ENCODE results near the gene DLG5.

The DLG5 gene

GRCh38 chr10:77892761-77893160 is 33.8 kb downstream of the DLG5 start:
- no peak for DNase-seq (ENCODE audit: low read depth, low spot score)

- DNase-seq (ENCODE audit: low read depth, low spot score): no peak
Observed at GRCh38 chr10:77892021-77892739, 34.4 kb downstream of the DLG5 start.

GRCh38 chr10:77890097-77890496 is 36.5 kb downstream of the DLG5 start:
- DNase-seq (ENCODE audit: low read depth, low spot score): no peak

- DNase-seq (ENCODE audit: low read depth, low spot score): no peak
Observed at GRCh38 chr10:77889277-77889903, 37.2 kb downstream of the DLG5 start.

GRCh38 chr10:77888356-77888703 is 38.2 kb downstream of the DLG5 start:
- no peak for DNase-seq (ENCODE audit: low read depth, low spot score)

GRCh38 chr10:77887631-77888355 is 38.8 kb downstream of the DLG5 start:
- no peak for DNase-seq (ENCODE audit: low read depth, low spot score)

GRCh38 chr10:77886795-77887355 is 39.7 kb downstream of the DLG5 start:
- no peak for DNase-seq (ENCODE audit: low read depth, low spot score)

- no peak for DNase-seq (ENCODE audit: low read depth, low spot score)
Observed at GRCh38 chr10:77884181-77884580, 42.4 kb downstream of the DLG5 start.

GRCh38 chr10:77881636-77882035 is 44.9 kb downstream of the DLG5 start:
- DNase-seq (ENCODE audit: low read depth, low spot score): no peak

GRCh38 chr10:77881222-77881621 is 45.3 kb downstream of the DLG5 start:
- DNase-seq (ENCODE audit: low read depth, low spot score): no peak

GRCh38 chr10:77879710-77880109 is 46.8 kb downstream of the DLG5 start:
- DNase-seq (ENCODE audit: low read depth, low spot score): no peak

- DNase-seq (ENCODE audit: low read depth, low spot score): no peak
Observed at GRCh38 chr10:77879065-77879464, 47.5 kb downstream of the DLG5 start.

GRCh38 chr10:77877441-77878344 is 48.9 kb downstream of the DLG5 start:
- no peak for DNase-seq (ENCODE audit: low read depth, low spot score)

- no peak for DNase-seq (ENCODE audit: low read depth, low spot score)
Observed at GRCh38 chr10:77875730-77876129, 50.8 kb downstream of the DLG5 start.

GRCh38 chr10:77874872-77875271 is 51.7 kb downstream of the DLG5 start:
- DNase-seq (ENCODE audit: low read depth, low spot score): no peak

- no peak for DNase-seq (ENCODE audit: low read depth, low spot score)
Observed at GRCh38 chr10:77873536-77874380, 52.8 kb downstream of the DLG5 start.

- DNase-seq (ENCODE audit: low read depth, low spot score): no peak
Observed at GRCh38 chr10:77872947-77873535, 53.5 kb downstream of the DLG5 start.

- no peak for DNase-seq (ENCODE audit: low read depth, low spot score)
Observed at GRCh38 chr10:77872151-77872946, 54.2 kb downstream of the DLG5 start.

Data from activated CD4-positive, CD25-positive, alpha-beta regulatory T cell treated with anti-CD3 and anti-CD28 coated beads, Interleukin-2, amount 50 U/mL, for 16 hours (primary cell).